Type B pancreatic cell (in vitro differentiated cells): ENCODE measurements around the gene PSMA6. TPM values are rescaled to one million over a fixed set of nuclear protein-coding genes. Genes with fewer than 3 reads are reported as not detected.

ENCODE experiments used
- DNase-seq: peaks from one replicate; pipeline ENCODE4 v3.0.0; 2021; ENCODE audit warnings: mixed read lengths; ENCODE audit not compliant: unreplicated experiment; ENCODE audit errors: extremely low spot score
- H3K27ac Mint-ChIP-seq: 2 replicates; pipeline ENCODE4 v1.8.0; 2021; ENCODE audit warnings: mild to moderate bottlenecking, mixed read lengths
- H3K27me3 Mint-ChIP-seq: 2 replicates; pipeline ENCODE4 v1.8.0; 2021; ENCODE audit warnings: mixed read lengths
- H3K36me3 Mint-ChIP-seq: 2 replicates; pipeline ENCODE4 v1.8.0; 2021; ENCODE audit warnings: mixed read lengths
- H3K4me1 Mint-ChIP-seq: one replicate; pipeline ENCODE4 v1.8.0; 2021; ENCODE audit warnings: mixed read lengths; ENCODE audit not compliant: unreplicated experiment
- H3K4me3 Mint-ChIP-seq: 2 replicates; pipeline ENCODE4 v1.8.0; 2021; ENCODE audit warnings: mild to moderate bottlenecking, mixed read lengths
- H3K9me3 Mint-ChIP-seq: 2 replicates; pipeline ENCODE4 v1.8.0; 2021; ENCODE audit warnings: mixed read lengths
- CTCF ChIP-seq: fragments of 200-600 bp; sonication (generic); conservative IDR thresholded peaks from 2 replicates; pipeline ENCODE4 v1.5.0; 2021; ENCODE audit warnings: antibody characterized with exemption, mild to moderate bottlenecking
- total RNA-seq: library from RNA; stranded (reverse); gene quantifications from 2 replicates; pipeline ENCODE4 v1.2.1, GENCODE V29; 2021; ENCODE audit warnings: low replicate concordance

PSMA6 gene
- total RNA-seq, 1 donor from 2014 or later: 172 TPM

DNA sequence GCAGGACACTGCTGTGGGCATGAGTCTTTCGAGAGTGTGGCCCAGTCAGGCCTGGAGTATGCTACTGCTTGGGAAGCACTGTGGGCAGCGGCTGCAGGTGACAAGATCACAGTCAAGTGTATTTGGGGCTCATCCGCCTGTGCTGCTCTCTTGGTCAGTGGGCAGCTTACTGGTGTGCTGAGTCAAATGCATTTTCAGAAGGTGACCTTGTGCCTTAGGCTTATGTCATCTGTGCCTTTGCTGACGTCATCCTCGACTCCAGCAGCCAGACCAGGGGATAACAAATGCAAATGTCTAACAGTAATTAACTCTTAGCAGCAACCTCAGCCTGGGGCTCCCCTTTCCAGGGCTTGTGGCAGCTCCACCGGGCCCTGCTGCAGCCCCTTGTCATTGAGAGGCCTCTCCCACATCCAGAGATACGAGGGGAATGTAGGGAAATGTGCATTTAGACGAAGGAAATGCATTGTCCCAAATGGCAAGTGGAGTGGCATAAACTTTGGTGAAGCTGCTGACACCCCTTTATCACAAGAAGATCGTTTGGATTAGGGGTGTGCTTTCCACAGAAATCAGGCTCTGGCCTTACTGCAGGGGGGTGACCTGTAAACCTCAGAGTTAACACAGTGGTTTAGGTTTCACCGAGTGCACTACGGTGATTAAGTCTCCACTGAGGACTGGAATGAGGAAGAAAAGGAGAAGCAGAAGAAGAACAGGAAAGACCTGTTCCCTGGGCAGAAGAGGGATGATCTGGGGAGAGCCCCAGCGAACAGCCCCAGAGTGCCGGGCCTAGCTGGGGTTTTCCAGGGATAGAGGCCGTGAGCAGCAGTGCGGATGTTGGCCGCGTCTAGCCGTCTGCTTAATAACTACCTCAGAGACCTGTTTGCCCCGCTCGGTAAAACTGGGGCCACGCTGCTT lies 39.7 kb downstream of the PSMA6 start:
- Mint-ChIP-seq H3K4me1 (peaks cover 27% of the 10 kb centered on the region), H3K27ac (peak overlapping the region; percentile 99), H3K9me3 (no peaks in the 10 kb centered on the region), H3K27me3 (no peaks in the 10 kb centered on the region), H3K36me3 (no peaks in the 10 kb centered on the region), H3K4me3 (peak overlapping the region; percentile 79)
- DNase-seq: peak; percentile 71
- no peak for TF ChIP-seq CTCF

GRCh38 chr14:35332517-35333263 lies 40.5 kb downstream of the PSMA6 start:
- Mint-ChIP-seq H3K4me3 (peak overlapping the region; percentile 79), H3K27ac (peak overlapping the region; percentile 99), H3K9me3 (no peaks in the 10 kb centered on the region), H3K36me3 (no peaks in the 10 kb centered on the region), H3K4me1 (peaks cover 30% of the 10 kb centered on the region), H3K27me3 (no peaks in the 10 kb centered on the region)
- DNase-seq: no peak
- no peak for TF ChIP-seq CTCF

GRCh38 chr14:35333264-35333730 lies 41.1 kb downstream of the PSMA6 start:
- peak overlapping the region; percentile 99 for H3K27ac Mint-ChIP-seq
- no peaks in the 10 kb centered on the region for H3K36me3 Mint-ChIP-seq
- H3K27me3 Mint-ChIP-seq: no peaks in the 10 kb centered on the region
- H3K4me3 Mint-ChIP-seq: peak overlapping the region; percentile 79
- no peak for DNase-seq
- peaks cover 30% of the 10 kb centered on the region for H3K4me1 Mint-ChIP-seq
- H3K9me3 Mint-ChIP-seq: no peaks in the 10 kb centered on the region
- no peak for TF ChIP-seq CTCF

- Mint-ChIP-seq H3K9me3 (no peaks in the 10 kb centered on the region), H3K4me1 (peaks cover 30% of the 10 kb centered on the region), H3K27ac (peak overlapping the region; percentile 99), H3K4me3 (peak overlapping the region; percentile 79), H3K27me3 (no peaks in the 10 kb centered on the region), H3K36me3 (no peaks in the 10 kb centered on the region)
- TF ChIP-seq CTCF: no peak
- DNase-seq: no peak
Observed at GRCh38 chr14:35333797-35334743, 41.9 kb downstream of the PSMA6 start.
